ENCODE data around the gene ACTL10.
A peak's percentile ranks its signal among the peaks of the same experiment; 100 is the strongest.

DNA sequence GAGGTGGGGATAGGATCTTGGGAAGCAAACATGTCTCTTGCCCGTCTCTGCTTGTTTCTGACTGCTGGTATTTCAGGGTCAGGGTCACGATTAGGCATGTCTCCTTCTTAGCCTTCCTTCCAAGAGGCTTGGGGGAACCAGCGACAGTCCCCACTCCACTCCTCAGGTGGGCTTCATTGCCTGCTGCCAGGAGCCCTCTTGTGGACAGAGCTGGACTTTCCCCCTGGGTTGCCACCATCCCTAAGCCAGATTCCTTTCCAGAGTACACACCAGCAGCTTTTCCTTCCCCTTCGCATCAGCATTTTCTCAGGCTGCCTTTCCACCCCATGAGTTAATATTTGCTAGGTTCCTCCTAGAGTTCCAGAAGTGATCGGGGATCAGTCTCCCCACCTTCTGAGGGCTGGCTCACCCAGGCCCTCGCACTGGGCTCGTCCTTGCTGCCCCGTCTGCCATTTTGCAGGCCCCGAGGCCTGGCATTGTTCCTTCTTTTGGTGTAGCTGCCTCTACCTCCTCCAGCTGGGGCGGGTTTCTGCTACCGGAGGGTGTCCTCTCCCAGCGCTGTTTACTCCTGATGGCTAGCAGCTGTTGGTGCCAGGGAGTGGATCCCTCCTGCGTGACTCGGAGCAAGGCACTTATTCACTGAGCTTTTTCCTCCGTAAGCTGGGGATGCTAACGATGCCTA, 13.4 kb upstream of the ACTL10 start:
- TF ChIP-seq, protein P1, sequence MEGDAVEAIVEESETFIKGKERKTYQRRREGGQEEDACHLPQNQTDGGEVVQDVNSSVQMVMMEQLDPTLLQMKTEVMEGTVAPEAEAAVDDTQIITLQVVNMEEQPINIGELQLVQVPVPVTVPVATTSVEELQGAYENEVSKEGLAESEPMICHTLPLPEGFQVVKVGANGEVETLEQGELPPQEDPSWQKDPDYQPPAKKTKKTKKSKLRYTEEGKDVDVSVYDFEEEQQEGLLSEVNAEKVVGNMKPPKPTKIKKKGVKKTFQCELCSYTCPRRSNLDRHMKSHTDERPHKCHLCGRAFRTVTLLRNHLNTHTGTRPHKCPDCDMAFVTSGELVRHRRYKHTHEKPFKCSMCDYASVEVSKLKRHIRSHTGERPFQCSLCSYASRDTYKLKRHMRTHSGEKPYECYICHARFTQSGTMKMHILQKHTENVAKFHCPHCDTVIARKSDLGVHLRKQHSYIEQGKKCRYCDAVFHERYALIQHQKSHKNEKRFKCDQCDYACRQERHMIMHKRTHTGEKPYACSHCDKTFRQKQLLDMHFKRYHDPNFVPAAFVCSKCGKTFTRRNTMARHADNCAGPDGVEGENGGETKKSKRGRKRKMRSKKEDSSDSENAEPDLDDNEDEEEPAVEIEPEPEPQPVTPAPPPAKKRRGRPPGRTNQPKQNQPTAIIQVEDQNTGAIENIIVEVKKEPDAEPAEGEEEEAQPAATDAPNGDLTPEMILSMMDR (IDR thresholded peaks at IDR 0.05): peak; percentile 87
- TF ChIP-seq RCOR1 (IDR thresholded peaks at IDR 0.05; ENCODE audit: low read depth, low read length) (no peak), BHLHE40 (IDR thresholded peaks at IDR 0.05; ENCODE audit: low read depth, low read length) (no peak), MAX (IDR thresholded peaks at IDR 0.05) (no peak), HDAC2 (IDR thresholded peaks at IDR 0.05) (no peak), NPAS2 (CRISPR knock-in tag; IDR thresholded peaks at IDR 0.05; ENCODE audit: borderline replicate concordance) (no peak), POLR2A (IDR thresholded peaks at IDR 0.05; ENCODE audit: low read length) (no peak), CEBPB (IDR thresholded peaks at IDR 0.05) (no peak)
- TF ChIP-seq, protein P2, sequence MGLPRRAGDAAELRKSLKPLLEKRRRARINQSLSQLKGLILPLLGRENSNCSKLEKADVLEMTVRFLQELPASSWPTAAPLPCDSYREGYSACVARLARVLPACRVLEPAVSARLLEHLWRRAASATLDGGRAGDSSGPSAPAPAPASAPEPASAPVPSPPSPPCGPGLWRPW (IDR thresholded peaks at IDR 0.05): no peak

All from A549 (cell line).